ENCODE measurements around the gene IL31RA. TPM values are rescaled to one million over a fixed set of nuclear protein-coding genes. Genes with fewer than 3 reads are reported as not detected.

IL31RA gene
- total RNA-seq, 1 experiment from 2014 or later = 0.18 TPM

- no peak for DNase-seq
- Histone ChIP-seq H3K36me3 (no peaks in the 10 kb centered on the region), H3K4me1 (no peaks in the 10 kb centered on the region)
These were observed 1.3 kb downstream of the IL31RA start for GRCh38 chr5:55852503-55852902.

GRCh38 chr5:55853041-55853670 lies 2.0 kb downstream of the IL31RA start:
- no peaks in the 10 kb centered on the region for H3K9me3 ChIP-seq (replicated peaks)
- H3K4me1 ChIP-seq = no peaks in the 10 kb centered on the region
- H3K4me3 ChIP-seq = no peak overlapping the region
- H3K27ac ChIP-seq = no peak overlapping the region
- no peak for DNase-seq
- no peaks in the 10 kb centered on the region; the same call in 1 of the 2 replicates for H3K27me3 ChIP-seq
- no peaks in the 10 kb centered on the region for H3K36me3 ChIP-seq

More at GRCh38 chr5:55852503-55852902, 1.3 kb downstream of the IL31RA start:
- Histone ChIP-seq H3K4me3 (no peak overlapping the region), H3K27me3 (no peaks in the 10 kb centered on the region; the same call in 1 of the 2 replicates), H3K9me3 (replicated peaks) (no peaks in the 10 kb centered on the region), H3K27ac (no peak overlapping the region)

GRCh38 chr5:55853818-55854217 lies 2.7 kb downstream of the IL31RA start:
- no peak for DNase-seq
- Histone ChIP-seq H3K27ac (no peak overlapping the region), H3K4me3 (no peak overlapping the region), H3K4me1 (no peaks in the 10 kb centered on the region), H3K27me3 (no peaks in the 10 kb centered on the region; the same call in 1 of the 2 replicates), H3K36me3 (no peaks in the 10 kb centered on the region), H3K9me3 (replicated peaks) (no peaks in the 10 kb centered on the region)

GRCh38 chr5:55855509-55855908 lies 4.4 kb downstream of the IL31RA start:
- no peak for DNase-seq
- no peaks in the 10 kb centered on the region for H3K36me3 ChIP-seq

GRCh38 chr5:55856516-55857246 lies 5.5 kb downstream of the IL31RA start:
- no peaks in the 10 kb centered on the region for H3K36me3 ChIP-seq
- H3K27ac ChIP-seq = no peak overlapping the region
- no peaks in the 10 kb centered on the region for H3K9me3 ChIP-seq (replicated peaks)
- H3K4me3 ChIP-seq = no peak overlapping the region
- no peaks in the 10 kb centered on the region for H3K4me1 ChIP-seq
- no peak for DNase-seq
- H3K27me3 ChIP-seq = no peaks in the 10 kb centered on the region

More at GRCh38 chr5:55855509-55855908, 4.4 kb downstream of the IL31RA start:
- H3K9me3 ChIP-seq (replicated peaks) = no peaks in the 10 kb centered on the region
- no peaks in the 10 kb centered on the region; the same call in 1 of the 2 replicates for H3K27me3 ChIP-seq
- H3K27ac ChIP-seq = no peak overlapping the region
- no peaks in the 10 kb centered on the region for H3K4me1 ChIP-seq
- no peak overlapping the region for H3K4me3 ChIP-seq

GRCh38 chr5:55857247-55857640 lies 6.1 kb downstream of the IL31RA start:
- DNase-seq = no peak
- Histone ChIP-seq H3K4me3 (no peak overlapping the region), H3K36me3 (no peaks in the 10 kb centered on the region)

GRCh38 chr5:55858104-55858503 lies 6.9 kb downstream of the IL31RA start:
- Histone ChIP-seq H3K36me3 (no peaks in the 10 kb centered on the region), H3K27ac (no peak overlapping the region), H3K9me3 (replicated peaks) (no peaks in the 10 kb centered on the region), H3K27me3 (no peaks in the 10 kb centered on the region), H3K4me1 (no peaks in the 10 kb centered on the region), H3K4me3 (no peak overlapping the region)
- no peak for DNase-seq

More at GRCh38 chr5:55857247-55857640, 6.1 kb downstream of the IL31RA start:
- no peaks in the 10 kb centered on the region for H3K9me3 ChIP-seq (replicated peaks)
- H3K27ac ChIP-seq = no peak overlapping the region
- no peaks in the 10 kb centered on the region for H3K27me3 ChIP-seq
- no peaks in the 10 kb centered on the region for H3K4me1 ChIP-seq

GRCh38 chr5:55860288-55860687 lies 9.1 kb downstream of the IL31RA start:
- Histone ChIP-seq H3K4me1 (no peaks in the 10 kb centered on the region), H3K27ac (no peak overlapping the region), H3K9me3 (replicated peaks) (no peaks in the 10 kb centered on the region), H3K36me3 (no peaks in the 10 kb centered on the region), H3K27me3 (no peaks in the 10 kb centered on the region), H3K4me3 (no peak overlapping the region)
- DNase-seq = no peak

GRCh38 chr5:55860709-55861108 lies 9.6 kb downstream of the IL31RA start:
- DNase-seq = no peak
- H3K27ac ChIP-seq = no peak overlapping the region
- H3K4me1 ChIP-seq = no peaks in the 10 kb centered on the region
- no peak overlapping the region for H3K4me3 ChIP-seq
- H3K9me3 ChIP-seq (replicated peaks) = no peaks in the 10 kb centered on the region
- H3K27me3 ChIP-seq = no peaks in the 10 kb centered on the region
- no peaks in the 10 kb centered on the region for H3K36me3 ChIP-seq

GRCh38 chr5:55864606-55865541 lies 13.7 kb downstream of the IL31RA start:
- H3K4me3 ChIP-seq = no peak overlapping the region
- no peak for DNase-seq
- no peaks in the 10 kb centered on the region for H3K27me3 ChIP-seq
- H3K27ac ChIP-seq = no peak overlapping the region
- no peaks in the 10 kb centered on the region for H3K36me3 ChIP-seq
- H3K9me3 ChIP-seq (replicated peaks) = no peaks in the 10 kb centered on the region
- no peaks in the 10 kb centered on the region for H3K4me1 ChIP-seq

- H3K4me1 ChIP-seq = no peaks in the 10 kb centered on the region
- peak in 1 of 2 experiments; percentile 24 for DNase-seq
- H3K27ac ChIP-seq = no peak overlapping the region
- H3K36me3 ChIP-seq = no peaks in the 10 kb centered on the region
- H3K27me3 ChIP-seq = no peaks in the 10 kb centered on the region
- H3K4me3 ChIP-seq = no peak overlapping the region
- no peaks in the 10 kb centered on the region for H3K9me3 ChIP-seq (replicated peaks)
These were observed 14.7 kb downstream of the IL31RA start for GRCh38 chr5:55865831-55866230.

GRCh38 chr5:55866485-55866884 lies 15.3 kb downstream of the IL31RA start:
- no peak for DNase-seq
- Histone ChIP-seq H3K9me3 (replicated peaks) (no peaks in the 10 kb centered on the region), H3K27ac (no peak overlapping the region)

GRCh38 chr5:55866934-55867333 lies 15.8 kb downstream of the IL31RA start:
- H3K27ac ChIP-seq = no peak overlapping the region
- no peaks in the 10 kb centered on the region for H3K9me3 ChIP-seq (replicated peaks)
- H3K27me3 ChIP-seq = no peaks in the 10 kb centered on the region
- no peak for DNase-seq
- no peaks in the 10 kb centered on the region for H3K36me3 ChIP-seq
- no peak overlapping the region for H3K4me3 ChIP-seq
- H3K4me1 ChIP-seq = no peaks in the 10 kb centered on the region

More at GRCh38 chr5:55866485-55866884, 15.3 kb downstream of the IL31RA start:
- Histone ChIP-seq H3K4me1 (no peaks in the 10 kb centered on the region), H3K4me3 (no peak overlapping the region), H3K36me3 (no peaks in the 10 kb centered on the region), H3K27me3 (no peaks in the 10 kb centered on the region)

- Histone ChIP-seq H3K27me3 (no peaks in the 10 kb centered on the region), H3K9me3 (replicated peaks) (no peaks in the 10 kb centered on the region), H3K36me3 (no peaks in the 10 kb centered on the region), H3K27ac (no peak overlapping the region), H3K4me3 (no peak overlapping the region), H3K4me1 (no peaks in the 10 kb centered on the region)
- no peak for DNase-seq
These were observed 17.7 kb downstream of the IL31RA start for GRCh38 chr5:55868846-55869245.

- Histone ChIP-seq H3K27ac (no peak overlapping the region), H3K4me1 (no peaks in the 10 kb centered on the region), H3K4me3 (no peak overlapping the region), H3K27me3 (no peaks in the 10 kb centered on the region), H3K9me3 (replicated peaks) (no peaks in the 10 kb centered on the region), H3K36me3 (no peaks in the 10 kb centered on the region)
- DNase-seq = no peak
These were observed 18.7 kb downstream of the IL31RA start for GRCh38 chr5:55869847-55870246.
